GM23338 (cell line): ENCODE measurements around the gene ANKRD17.

ENCODE experiments used
- CTCF ChIP-seq, 2 experiments: fragments of 200-600 bp in 1 of 2; sonication (generic) in 1 of 2; conservative IDR thresholded peaks; 2 replicates each; pipeline versions ENCODE4 v1.5.1 to v1.6.1; 2016 to 2017; ENCODE audit warnings: antibody characterized with exemption in 2 of 2, low read depth in 2 of 2, mild to moderate bottlenecking in 2 of 2, moderate library complexity in 1 of 2
- EZH2 ChIP-seq: fragments of 200-600 bp; sonication (generic); IDR thresholded peaks from one replicate; pipeline ENCODE4 v1.8.0; 2017; ENCODE audit warnings: antibody characterized with exemption, mild to moderate bottlenecking, low read depth; ENCODE audit not compliant: unreplicated experiment
- EZH2phosphoT487 ChIP-seq: fragments of 200-600 bp; sonication (generic); IDR thresholded peaks from one replicate; pipeline ENCODE4 v1.8.1; 2018; ENCODE audit warnings: antibody characterized with exemption; ENCODE audit not compliant: unreplicated experiment
- JUNB ChIP-seq: IDR thresholded peaks from one replicate; pipeline ENCODE4 v1.6.1; 2016; ENCODE audit warnings: antibody characterized with exemption; ENCODE audit not compliant: unreplicated experiment
- NANOG ChIP-seq: IDR thresholded peaks from 2 replicates; pipeline ENCODE4 v1.6.1; 2016; ENCODE audit warnings: antibody characterized with exemption, borderline replicate concordance
- POLR2AphosphoS5 ChIP-seq: IDR thresholded peaks from 2 replicates; pipeline ENCODE4 v1.6.1; 2016; ENCODE audit warnings: antibody characterized with exemption, low read depth
- REST ChIP-seq: IDR thresholded peaks from one replicate; pipeline ENCODE4 v1.6.1; 2018; ENCODE audit warnings: antibody characterized with exemption; ENCODE audit not compliant: unreplicated experiment

GRCh38 chr4:73197220-73197619 is 61.4 kb downstream of the ANKRD17 start:
- TF ChIP-seq POLR2AphosphoS5 = no peak
- no peak for TF ChIP-seq JUNB
- no peak for TF ChIP-seq EZH2
- no peak for TF ChIP-seq CTCF (conservative IDR thresholded peaks at IDR 0.05; ENCODE audit: low read depth in 2 of 2)
- no peak for TF ChIP-seq NANOG
- TF ChIP-seq EZH2phosphoT487 = no peak
- TF ChIP-seq REST = no peak
